Ishikawa (cell line): ENCODE data around the gene GLIS2.

ENCODE experiments used
- EGR1 ChIP-seq: IDR thresholded peaks from 2 replicates; pipeline ENCODE4 v1.6.1; 2012
- EP300 ChIP-seq: IDR thresholded peaks from 2 replicates; pipeline ENCODE4 v1.6.1; 2012; ENCODE audit warnings: borderline replicate concordance
- MAX ChIP-seq: IDR thresholded peaks from 2 replicates; pipeline ENCODE4 v1.6.1; 2012
- RAD21 ChIP-seq: IDR thresholded peaks from 2 replicates; pipeline ENCODE4 v1.6.1; 2012; ENCODE audit warnings: low read depth
- REST ChIP-seq: IDR thresholded peaks from 2 replicates; pipeline ENCODE4 v1.6.1; 2012; ENCODE audit warnings: low read depth, mild to moderate bottlenecking
- TAF1 ChIP-seq: IDR thresholded peaks from 2 replicates; pipeline ENCODE4 v1.6.1; 2012; ENCODE audit warnings: low read depth, mild to moderate bottlenecking
- USF1 ChIP-seq: IDR thresholded peaks from 2 replicates; pipeline ENCODE4 v1.6.1; 2012
- YY1 ChIP-seq: IDR thresholded peaks from 2 replicates; pipeline ENCODE4 v1.6.1; 2012; ENCODE audit warnings: low read depth
- ZBTB7A ChIP-seq: IDR thresholded peaks from 2 replicates; pipeline ENCODE4 v1.6.1; 2012; ENCODE audit warnings: low read depth

- no peak for TF ChIP-seq REST
- no peak for TF ChIP-seq EGR1
- TF ChIP-seq MAX, result no peak
- TF ChIP-seq USF1, result no peak
- TF ChIP-seq EP300, result no peak
- no peak for TF ChIP-seq RAD21
- TF ChIP-seq TAF1, result no peak
- no peak for TF ChIP-seq ZBTB7A
- TF ChIP-seq YY1, result no peak
Observed at GRCh38 chr16:4347010-4347409, 31.1 kb downstream of the GLIS2 start.
